Measurements from ENCODE around the gene AHCYL1. TPM values are rescaled to one million over a fixed set of nuclear protein-coding genes. Genes with fewer than 3 reads are reported as not detected.

AHCYL1 gene
- total RNA-seq, 3 donors from 2014 or later (not counting 1 experiment from before 2014, with no cell fraction given): 23.3 to 30.0 (median 29.1) TPM

GRCh38 chr1:109996476-109996875 lies 11.9 kb downstream of the AHCYL1 start:
- WGBS (ENCODE audit: insufficient coverage): 94% methylated on average over 5 of the region's 5 CpGs
- no peaks in the 10 kb centered on the region for H3K4me1 ChIP-seq (ENCODE audit: control insufficient read depth, insufficient read depth, low read length)
- H3K27me3 ChIP-seq (ENCODE audit: control insufficient read depth, insufficient read depth, low read length): no peaks in the 10 kb centered on the region
- Mint-ChIP-seq H3K4me3 (no peak overlapping the region), H3K9me3 (no peaks in the 10 kb centered on the region), H3K27ac (no peak overlapping the region), H3K27me3 (ENCODE audit: low read depth in 2 of 2) (no peaks in the 10 kb centered on the region), H3K36me3 (no peaks in the 10 kb centered on the region), H3K4me1 (peaks cover 14 to 15% of the 10 kb centered on the region in 2 donors)
- no peaks in the 10 kb centered on the region for H3K36me3 ChIP-seq (ENCODE audit: control insufficient read depth, insufficient read depth, low read length)
- DNase-seq (no peak), ATAC-seq (no peak)
- H3K9me3 ChIP-seq (ENCODE audit: control insufficient read depth, insufficient read depth, low read length): no peaks in the 10 kb centered on the region
- H3K27ac ChIP-seq (ENCODE audit: low read length): no peak overlapping the region
- intact Hi-C loops (cut with micrococcal nuclease): no loop called here
- TF ChIP-seq CTCF (IDR thresholded peaks at IDR 0.05): no peak
- no peak overlapping the region for H3K4me3 ChIP-seq (ENCODE audit: low read length)

DNA sequence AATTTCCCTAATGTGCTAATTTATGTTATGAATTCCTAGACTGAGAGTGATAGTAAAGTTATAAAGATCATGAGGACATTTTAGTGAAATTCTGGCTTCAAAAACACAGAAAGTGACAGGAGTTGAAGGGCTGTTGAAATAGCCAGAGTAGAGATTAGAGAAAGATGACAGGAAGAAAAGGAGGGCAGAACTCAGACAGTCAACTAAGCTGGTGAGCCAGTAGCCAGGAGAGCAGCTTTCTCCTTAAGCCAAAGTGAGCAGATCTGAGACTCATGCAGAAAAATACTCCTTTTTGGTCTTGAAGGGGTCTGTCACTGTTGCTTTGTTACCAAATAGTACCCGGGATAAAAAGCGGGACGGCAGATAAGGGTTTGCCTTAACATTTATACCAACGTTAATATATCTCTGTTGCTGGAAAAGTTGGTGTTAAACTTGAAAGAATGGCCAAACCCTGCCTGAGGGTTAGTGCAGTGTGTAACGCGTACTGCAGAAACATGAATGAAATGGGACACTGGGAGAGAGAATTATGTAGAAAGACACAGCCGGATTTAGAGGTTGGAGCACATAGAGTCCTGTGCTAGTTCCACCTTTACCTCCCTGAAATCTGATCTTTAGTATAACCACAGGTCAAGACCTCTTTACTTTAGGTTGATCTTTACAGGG lies 12.8 kb downstream of the AHCYL1 start:
- H3K4me3 Mint-ChIP-seq: no peak overlapping the region
- H3K27me3 Mint-ChIP-seq (ENCODE audit: low read depth in 2 of 2): no peaks in the 10 kb centered on the region
- Histone ChIP-seq H3K4me1 (ENCODE audit: control insufficient read depth, insufficient read depth, low read length) (no peaks in the 10 kb centered on the region), H3K27ac (ENCODE audit: low read length) (no peak overlapping the region), H3K9me3 (ENCODE audit: control insufficient read depth, insufficient read depth, low read length) (no peaks in the 10 kb centered on the region), H3K27me3 (ENCODE audit: control insufficient read depth, insufficient read depth, low read length) (no peaks in the 10 kb centered on the region), H3K4me3 (ENCODE audit: low read length) (no peak overlapping the region), H3K36me3 (ENCODE audit: control insufficient read depth, insufficient read depth, low read length) (no peaks in the 10 kb centered on the region)
- ATAC-seq (no peak), DNase-seq (no peak)
- H3K27ac Mint-ChIP-seq: no peak overlapping the region
- no peak for TF ChIP-seq CTCF (IDR thresholded peaks at IDR 0.05)
- intact Hi-C loops (cut with micrococcal nuclease): no loop called here
- peaks cover 10 to 14% of the 10 kb centered on the region in 2 donors for H3K4me1 Mint-ChIP-seq
- 98% methylated on average over 6 of the region's 7 CpGs for WGBS (ENCODE audit: insufficient coverage)
- no peaks in the 10 kb centered on the region for H3K9me3 Mint-ChIP-seq
- H3K36me3 Mint-ChIP-seq: no peaks in the 10 kb centered on the region

DNA sequence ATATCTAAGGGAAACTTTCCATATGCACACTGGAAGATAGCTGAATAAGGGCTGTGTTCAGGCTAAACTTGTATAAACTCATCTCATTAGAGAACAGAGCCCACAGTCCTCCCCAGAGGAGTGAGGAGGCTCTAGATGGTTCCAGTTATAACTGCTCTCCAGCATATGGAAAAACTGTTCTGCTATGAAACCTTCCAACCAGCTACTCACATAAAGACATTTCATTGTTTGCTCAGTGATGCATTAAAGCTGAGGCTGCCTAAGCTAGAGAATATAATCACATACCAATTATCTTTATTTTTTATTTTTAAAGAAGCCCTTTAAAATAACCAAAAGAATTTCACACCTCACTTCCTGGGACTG lies 13.3 kb downstream of the AHCYL1 start:
- H3K27me3 Mint-ChIP-seq (ENCODE audit: low read depth in 2 of 2): no peaks in the 10 kb centered on the region
- no peak for TF ChIP-seq CTCF (IDR thresholded peaks at IDR 0.05)
- Histone ChIP-seq H3K9me3 (ENCODE audit: control insufficient read depth, insufficient read depth, low read length) (no peaks in the 10 kb centered on the region), H3K27me3 (ENCODE audit: control insufficient read depth, insufficient read depth, low read length) (no peaks in the 10 kb centered on the region), H3K4me1 (ENCODE audit: control insufficient read depth, insufficient read depth, low read length) (no peaks in the 10 kb centered on the region), H3K27ac (ENCODE audit: low read length) (no peak overlapping the region), H3K36me3 (ENCODE audit: control insufficient read depth, insufficient read depth, low read length) (no peaks in the 10 kb centered on the region), H3K4me3 (ENCODE audit: low read length) (no peak overlapping the region)
- peaks cover 10 to 18% of the 10 kb centered on the region in 2 donors for H3K4me1 Mint-ChIP-seq
- H3K36me3 Mint-ChIP-seq: no peaks in the 10 kb centered on the region
- no peaks in the 10 kb centered on the region for H3K9me3 Mint-ChIP-seq
- no peak overlapping the region for H3K27ac Mint-ChIP-seq
- H3K4me3 Mint-ChIP-seq: no peak overlapping the region
- DNase-seq: no peak
- no peak for ATAC-seq
- intact Hi-C loops (cut with micrococcal nuclease): no loop called here

- Mint-ChIP-seq H3K4me1 (peaks cover 20 to 32% of the 10 kb centered on the region in 2 donors), H3K27ac (no peak overlapping the region), H3K27me3 (ENCODE audit: low read depth in 2 of 2) (no peaks in the 10 kb centered on the region), H3K4me3 (no peak overlapping the region), H3K36me3 (no peaks in the 10 kb centered on the region), H3K9me3 (no peaks in the 10 kb centered on the region)
- ATAC-seq: no peak
- intact Hi-C loops (cut with micrococcal nuclease): no loop called here
- no peak overlapping the region for H3K4me3 ChIP-seq (ENCODE audit: low read length)
- no peak overlapping the region for H3K27ac ChIP-seq (ENCODE audit: low read length)
- no peak for TF ChIP-seq CTCF (IDR thresholded peaks at IDR 0.05)
- DNase-seq: no peak
- no peaks in the 10 kb centered on the region for H3K9me3 ChIP-seq (ENCODE audit: control insufficient read depth, insufficient read depth, low read length)
- no peaks in the 10 kb centered on the region for H3K36me3 ChIP-seq (ENCODE audit: control insufficient read depth, insufficient read depth, low read length)
- no CpG with 5 or more reads among the region's 1 CpG for WGBS (ENCODE audit: insufficient coverage)
- no peaks in the 10 kb centered on the region for H3K4me1 ChIP-seq (ENCODE audit: control insufficient read depth, insufficient read depth, low read length)
- H3K27me3 ChIP-seq (ENCODE audit: control insufficient read depth, insufficient read depth, low read length): no peaks in the 10 kb centered on the region
Observed at GRCh38 chr1:110002695-110003094, 18.1 kb downstream of the AHCYL1 start.
